Activated T-helper 9 cell treated with anti-CD3 and anti-CD28 coated beads, Interleukin-2, amount 50 U/mL, for 16 hours (primary cell): ENCODE measurements around the gene PLEKHA5.
"Not testable (repeated sequence)": the region's sequence is repeated elsewhere in the genome, so short reads cannot be mapped to it uniquely, and the experiment has no call there.

Experiments
- DNase-seq: peaks from one replicate; pipeline ENCODE4 v3.0.0-alpha.2; 2020; ENCODE audit warnings: low read depth

Gene PLEKHA5

DNA sequence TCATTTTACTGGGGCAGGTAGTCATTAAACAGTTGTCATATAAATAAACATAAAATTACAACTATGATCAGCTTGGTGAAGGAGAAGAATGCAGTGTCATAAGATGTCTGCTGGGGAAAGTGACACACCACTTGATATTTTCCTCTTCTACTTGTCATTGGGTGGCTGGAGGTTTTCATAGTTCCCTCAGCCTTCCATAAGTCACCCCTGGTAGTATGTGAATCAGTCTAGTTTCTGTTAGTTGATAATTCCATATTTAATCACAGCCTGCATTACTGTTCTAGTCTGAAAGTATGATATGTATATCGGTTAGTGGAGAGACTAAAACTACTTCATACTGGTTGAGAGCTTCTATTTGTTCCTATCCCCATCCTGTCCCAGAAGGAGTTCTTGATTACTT, 38.2 kb downstream of the PLEKHA5 start:
- DNase-seq: no peak

- no peak for DNase-seq
Observed at GRCh38 chr12:19168644-19169043, 39.1 kb downstream of the PLEKHA5 start.

DNA sequence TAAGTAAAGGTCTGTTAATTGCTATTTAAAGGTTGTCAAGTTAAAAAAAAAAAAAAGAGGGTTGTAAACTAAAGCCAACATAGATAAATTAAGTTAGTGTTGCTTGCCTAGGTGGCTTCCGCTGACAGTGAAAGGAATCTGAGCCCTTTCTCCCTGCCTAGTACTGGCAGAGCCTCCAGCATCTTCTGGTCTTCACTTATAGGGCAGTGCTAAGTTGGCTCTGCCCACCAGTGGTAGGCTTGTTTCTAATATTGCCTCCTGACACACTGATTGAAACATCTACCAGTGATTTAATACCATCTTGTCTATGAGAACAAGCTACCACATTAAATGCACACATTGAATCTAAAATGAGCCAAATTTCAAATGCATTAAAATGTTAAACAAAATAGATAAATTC, 39.7 kb downstream of the PLEKHA5 start:
- DNase-seq: no peak

- not testable (repeated sequence) for DNase-seq
Observed at GRCh38 chr12:19170286-19170685, 40.8 kb downstream of the PLEKHA5 start.

GRCh38 chr12:19171731-19172130, 42.2 kb downstream of the PLEKHA5 start:
- no peak for DNase-seq

- DNase-seq: no peak
Observed at GRCh38 chr12:19177754-19178153, 48.2 kb downstream of the PLEKHA5 start.

GRCh38 chr12:19179986-19180385, 50.5 kb downstream of the PLEKHA5 start:
- DNase-seq: no peak

DNA sequence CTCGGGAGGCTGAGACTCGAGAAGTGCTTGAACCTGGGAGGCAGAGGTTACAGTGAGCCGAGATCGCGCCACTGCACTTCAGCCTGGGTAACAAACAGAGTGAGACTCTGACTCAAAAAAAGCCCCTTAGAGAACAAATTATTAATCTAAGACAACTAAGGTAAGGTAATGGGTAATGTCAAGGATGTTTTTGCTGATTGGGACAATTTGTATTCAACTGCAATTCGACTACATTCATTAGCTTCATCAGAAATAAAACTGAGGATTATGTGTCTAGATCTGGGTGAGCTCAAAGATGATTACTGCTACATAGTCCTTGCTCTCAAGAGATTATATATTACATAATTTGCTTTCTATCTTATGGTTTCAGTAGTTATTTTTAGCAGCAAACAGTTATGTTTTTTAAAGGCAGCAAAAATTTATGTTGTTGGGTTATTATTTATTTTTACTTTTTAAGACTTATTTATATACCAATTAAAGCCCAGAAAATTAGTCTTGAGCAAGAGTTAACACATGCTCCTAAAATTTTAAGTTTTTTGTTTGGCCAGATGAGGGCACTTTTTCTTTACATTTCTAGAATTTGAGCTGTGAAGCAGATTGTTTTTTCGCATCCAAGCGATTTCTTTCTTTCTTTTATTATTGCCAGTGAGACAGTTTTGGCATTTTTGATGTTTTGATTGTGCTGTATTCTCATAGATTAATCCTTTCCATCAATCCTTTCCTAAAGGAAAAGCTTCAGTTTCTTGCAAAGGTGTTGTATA, 52.3 kb downstream of the PLEKHA5 start:
- DNase-seq: no peak

DNA sequence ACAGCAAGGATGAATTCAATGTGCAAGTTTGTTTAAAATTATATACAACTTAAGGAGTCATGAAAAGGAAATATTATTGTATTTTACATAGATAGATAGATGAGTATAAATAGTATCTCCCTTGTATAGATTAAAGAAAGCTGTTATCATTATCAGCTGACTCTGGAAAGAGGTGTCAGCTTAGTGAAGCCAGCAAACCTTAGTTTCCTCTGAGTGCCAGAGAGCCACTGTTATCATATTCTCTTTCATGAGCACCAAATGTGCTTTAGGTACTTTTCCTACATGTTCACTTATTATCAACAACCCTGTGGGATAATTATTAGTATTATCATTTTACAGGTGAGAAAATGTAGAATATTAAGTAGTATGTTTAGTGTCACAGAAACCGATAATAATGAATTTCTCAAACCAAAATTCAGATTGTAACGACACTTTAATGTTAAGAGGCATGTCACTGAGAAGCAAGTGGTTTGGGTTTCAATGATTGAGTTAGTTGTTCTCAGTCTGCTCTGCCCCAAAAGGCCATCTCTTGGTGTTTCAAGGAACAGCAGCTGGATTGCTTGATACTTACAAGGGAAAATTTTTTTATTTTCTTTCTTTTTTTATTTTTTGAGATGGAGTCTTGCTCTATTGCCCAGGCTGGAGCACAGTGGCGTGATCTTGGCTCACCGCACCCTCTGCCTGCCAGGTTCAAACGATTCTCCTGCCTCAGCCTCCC, 53.7 kb downstream of the PLEKHA5 start:
- DNase-seq: no peak

GRCh38 chr12:19185262-19185929, 55.9 kb downstream of the PLEKHA5 start:
- no peak for DNase-seq

- no peak for DNase-seq
Observed at GRCh38 chr12:19186722-19187661, 57.5 kb downstream of the PLEKHA5 start.

GRCh38 chr12:19189522-19189921, 60.0 kb downstream of the PLEKHA5 start:
- no peak for DNase-seq

DNA sequence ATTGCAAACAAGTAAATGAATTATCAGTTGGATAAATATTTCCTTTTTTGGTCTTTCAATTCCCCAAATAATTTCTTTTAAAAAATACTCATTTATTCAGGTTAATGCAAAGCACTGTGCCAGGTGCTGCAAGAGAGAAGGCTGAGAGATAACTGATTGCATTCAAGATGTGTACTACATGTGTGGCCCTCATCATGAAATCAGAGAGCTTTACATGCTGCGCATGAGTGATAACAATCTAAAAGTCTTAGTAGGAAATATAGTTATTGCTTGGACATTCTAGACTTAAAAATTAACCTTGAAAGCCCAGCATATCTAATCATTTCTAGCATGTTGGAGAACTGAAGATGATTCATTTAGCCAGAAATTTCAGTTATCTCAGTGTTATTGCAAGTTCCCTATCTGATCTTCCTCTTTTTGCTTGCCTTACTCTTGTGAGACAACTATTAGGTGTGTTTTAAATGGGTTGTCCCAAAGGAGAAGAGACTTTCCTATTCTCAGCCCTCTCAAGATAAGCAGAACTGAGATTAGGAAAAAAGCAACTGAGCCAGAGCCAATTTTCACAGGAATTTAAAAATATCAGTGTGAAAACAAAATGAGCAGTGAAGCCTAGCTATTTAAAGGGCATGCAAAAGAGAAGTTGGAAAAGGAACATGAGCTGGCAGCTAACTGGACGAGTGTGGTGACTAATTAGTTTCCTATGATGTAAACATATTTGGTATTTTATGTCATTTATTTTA, 60.9 kb downstream of the PLEKHA5 start:
- DNase-seq: no peak

DNA sequence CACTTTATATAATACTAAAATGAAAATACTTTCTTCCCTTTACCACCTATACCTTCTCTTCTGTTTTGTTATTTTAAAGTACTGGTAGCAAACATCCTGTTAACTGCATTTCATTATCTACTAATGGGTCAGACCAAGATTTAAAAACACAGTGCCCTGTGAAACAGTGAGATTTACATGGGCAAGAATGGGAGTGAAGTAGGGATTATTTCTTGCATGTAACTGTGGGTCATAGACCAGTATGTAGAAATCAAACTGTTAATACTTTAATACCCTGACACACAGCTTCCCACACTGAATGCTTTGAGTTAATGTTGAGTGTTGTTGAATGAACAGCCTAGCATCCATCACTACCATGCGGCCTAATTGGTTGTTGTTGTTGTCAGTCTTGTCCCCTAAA, 61.6 kb downstream of the PLEKHA5 start:
- DNase-seq: no peak

GRCh38 chr12:19191563-19191962, 62.0 kb downstream of the PLEKHA5 start:
- no peak for DNase-seq

DNA sequence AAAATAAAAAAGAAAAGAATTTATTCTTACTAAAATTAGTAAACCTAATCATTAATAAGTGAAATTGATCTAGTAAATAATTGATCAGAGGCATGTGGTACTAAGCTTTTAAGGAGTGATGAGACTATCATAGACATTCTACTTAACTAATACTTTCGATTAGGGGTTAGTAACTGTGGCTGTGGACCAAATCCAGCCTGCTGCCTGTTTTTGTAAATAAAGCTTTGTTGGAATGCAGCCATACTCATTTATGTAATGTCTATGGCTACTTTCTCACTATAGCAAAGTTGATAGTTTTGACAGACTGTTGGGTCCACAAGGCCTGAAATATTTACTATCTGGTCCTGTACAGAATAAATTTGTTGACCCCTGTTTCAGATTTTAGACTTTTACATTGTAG, 63.2 kb downstream of the PLEKHA5 start:
- DNase-seq: no peak

- DNase-seq: no peak
Observed at GRCh38 chr12:19194963-19195362, 65.4 kb downstream of the PLEKHA5 start.

DNA sequence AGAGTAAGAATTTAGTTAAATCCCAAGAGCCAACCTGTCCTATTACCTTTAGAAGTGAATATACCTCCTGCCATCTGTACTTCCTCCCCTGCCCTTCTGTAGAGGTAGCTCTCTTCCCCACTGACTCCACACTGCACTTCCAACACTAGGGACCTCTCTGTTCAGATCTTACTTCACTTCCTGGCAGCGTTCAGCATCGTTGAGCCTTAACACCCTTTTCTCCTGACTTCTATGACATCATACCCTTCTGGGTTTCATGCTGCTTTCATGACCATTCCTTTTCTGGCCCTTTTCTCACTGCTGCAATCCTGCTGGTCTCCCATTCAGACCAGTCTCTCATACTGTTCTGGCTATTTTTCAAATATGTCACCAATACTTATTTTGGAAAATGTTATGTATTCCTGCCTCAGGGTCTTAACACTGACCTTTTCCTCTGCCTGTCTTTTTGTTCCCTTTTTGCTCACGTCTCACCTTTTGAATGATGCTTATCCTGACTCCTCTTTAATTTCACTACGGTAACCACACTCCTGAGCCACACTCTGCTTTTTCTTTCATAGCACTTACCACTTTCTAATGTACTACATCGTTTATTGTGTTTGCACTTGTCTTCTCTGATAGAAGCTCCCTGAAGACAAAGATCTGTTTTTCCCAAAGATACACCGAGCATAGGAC, 67.6 kb downstream of the PLEKHA5 start:
- no peak for DNase-seq

- no peak for DNase-seq
Observed at GRCh38 chr12:19198272-19198671, 68.7 kb downstream of the PLEKHA5 start.

DNA sequence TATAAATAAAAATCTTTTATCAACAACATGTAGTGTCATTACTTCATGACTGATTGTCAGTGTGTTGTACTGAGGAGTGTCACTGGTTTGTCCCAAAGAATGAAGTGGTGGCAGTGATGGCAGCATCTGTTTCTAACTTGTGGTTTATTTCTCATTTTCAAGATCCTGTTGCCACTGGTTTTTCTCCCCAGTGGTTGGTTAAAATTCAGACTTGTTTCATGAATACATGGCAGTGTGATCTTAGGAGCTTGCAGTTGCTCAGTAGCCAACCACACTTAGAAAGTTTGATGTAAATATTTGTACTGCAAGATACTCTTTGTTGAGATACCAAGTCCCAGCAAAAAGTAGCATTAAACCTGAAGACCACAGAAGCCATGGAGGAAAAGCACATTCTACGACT, 69.8 kb downstream of the PLEKHA5 start:
- DNase-seq: no peak

DNA sequence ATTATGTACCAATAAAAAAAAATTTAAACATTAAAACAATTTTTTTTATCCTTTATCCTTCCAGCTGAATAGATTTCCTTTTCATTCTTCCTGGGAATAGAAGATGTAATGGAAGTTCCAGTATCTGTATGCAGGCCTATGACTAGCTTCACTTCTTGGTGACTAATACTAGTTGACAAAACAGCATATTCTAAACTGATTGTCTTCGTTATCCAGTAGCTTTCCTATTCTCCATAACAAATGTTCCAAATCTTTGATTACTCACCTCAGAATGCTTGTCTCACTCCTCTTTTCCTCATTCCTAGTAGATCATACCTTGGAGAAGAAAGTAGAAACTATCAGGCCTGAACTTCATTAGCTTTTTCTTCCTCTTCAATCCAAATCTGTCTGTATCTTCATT, 70.7 kb downstream of the PLEKHA5 start:
- DNase-seq: no peak
